Left hindlimb (tissue), 1 donor: ENCODE data around the gene EPB41L2.
A peak's percentile ranks its signal among the peaks of the same experiment; 100 is the strongest.
"Not testable (repeated sequence)": the region's sequence is repeated elsewhere in the genome, so short reads cannot be mapped to it uniquely, and the experiment has no call there.

Experiments
- DNase-seq: peaks from one replicate; pipeline ENCODE4 v3.0.0-alpha.2; 2018

The EPB41L2 gene

DNA sequence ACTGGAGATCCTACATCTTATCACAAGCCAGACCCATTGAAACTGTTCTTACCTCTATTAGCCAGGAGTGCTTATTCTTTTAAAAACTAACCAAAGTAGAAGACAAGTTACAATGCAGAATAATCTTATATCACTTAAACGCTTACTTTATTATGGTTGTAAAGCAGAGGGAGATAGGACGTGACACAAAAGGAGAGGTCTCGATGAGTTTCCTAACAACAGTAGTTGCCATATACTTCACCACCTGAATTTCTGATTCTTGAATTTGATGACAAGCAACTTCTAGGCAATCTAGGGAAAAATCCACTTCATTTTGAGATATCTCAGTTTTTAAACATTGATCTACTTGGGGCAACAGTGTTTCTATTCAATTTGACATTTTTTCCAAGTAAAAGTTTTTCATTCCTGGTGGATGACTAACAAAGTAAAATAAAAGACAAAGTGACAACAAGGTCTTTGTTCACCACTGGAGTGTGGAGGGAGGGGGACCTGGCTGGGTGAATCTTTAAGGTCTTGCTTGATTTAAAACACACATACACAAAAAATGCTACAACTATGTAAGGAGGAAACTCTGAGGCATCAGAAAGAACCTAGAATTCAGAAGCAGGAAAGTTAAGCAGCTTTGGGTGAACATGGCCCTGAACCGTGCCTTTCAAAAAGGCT lies 125.0 kb downstream of the EPB41L2 start:
- DNase-seq = no peak

DNA sequence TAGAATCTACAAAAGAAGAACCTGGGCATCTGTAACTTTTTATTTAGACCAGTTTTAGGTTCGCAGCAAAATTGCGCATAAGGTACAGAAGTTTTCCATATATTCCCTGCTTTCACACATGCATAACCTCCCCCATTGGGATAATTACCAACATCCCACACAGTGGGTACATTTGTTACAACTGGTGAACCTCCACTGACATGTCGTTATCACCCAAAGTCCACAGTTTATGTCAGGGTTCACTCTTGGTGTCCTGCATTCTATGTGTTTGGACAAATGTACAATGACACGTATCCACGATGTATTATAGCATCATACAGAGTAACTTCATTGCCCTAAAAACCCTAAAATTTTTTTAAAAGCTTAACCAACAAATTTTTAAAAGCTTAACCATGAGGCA lies 126.1 kb downstream of the EPB41L2 start:
- DNase-seq = no peak

DNA sequence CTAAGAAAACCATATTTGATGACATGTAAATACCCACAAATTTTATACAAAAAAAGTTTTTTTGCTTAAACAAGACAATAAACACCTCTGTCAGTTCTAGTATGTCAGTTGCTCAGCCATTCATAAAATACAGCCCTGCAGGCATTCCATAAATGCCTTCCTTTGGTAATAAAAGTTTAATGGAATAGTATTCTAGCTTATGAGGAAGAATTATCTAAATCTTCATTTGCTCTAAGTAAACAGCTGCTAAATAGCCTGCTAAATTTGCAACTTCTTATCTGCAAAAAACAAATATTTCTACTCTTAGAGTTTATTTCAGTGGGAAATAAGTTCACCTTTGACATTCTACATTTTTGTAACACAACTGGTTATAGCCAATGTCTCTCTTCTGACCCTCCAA lies 127.1 kb downstream of the EPB41L2 start:
- no peak for DNase-seq

DNA sequence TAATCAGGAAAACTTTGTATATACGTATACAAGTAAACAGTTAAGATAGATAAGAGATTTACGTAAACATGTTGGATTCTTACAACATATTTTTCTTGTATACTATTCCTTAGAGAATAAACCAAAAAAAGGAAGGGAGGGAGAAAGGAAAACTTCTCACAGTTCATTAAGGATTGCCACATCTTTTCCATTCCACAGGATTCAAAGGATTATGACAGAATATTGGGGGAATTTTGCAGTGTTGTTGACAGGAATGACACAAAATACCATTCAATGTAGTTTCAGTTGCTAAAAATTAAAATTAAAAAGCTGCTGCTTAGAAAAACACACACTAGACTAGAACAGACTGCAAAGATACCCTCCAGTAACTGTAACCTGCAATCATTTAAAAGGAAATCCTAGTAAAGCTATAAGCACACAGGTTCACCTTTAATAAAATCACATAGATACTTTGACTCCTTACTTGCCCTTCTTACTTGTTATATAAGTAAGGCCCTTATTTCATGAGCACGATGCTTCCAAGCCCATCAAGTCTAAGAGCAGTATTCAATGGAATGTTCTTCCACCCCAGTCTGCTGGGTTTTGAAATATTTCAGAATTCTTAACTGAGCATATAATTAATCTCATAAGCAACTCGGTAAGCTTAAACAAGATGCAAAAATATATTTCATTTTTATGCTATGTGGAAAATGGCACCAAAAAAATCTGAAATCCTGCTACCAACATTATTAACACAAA lies 128.0 kb downstream of the EPB41L2 start:
- no peak for DNase-seq

DNA sequence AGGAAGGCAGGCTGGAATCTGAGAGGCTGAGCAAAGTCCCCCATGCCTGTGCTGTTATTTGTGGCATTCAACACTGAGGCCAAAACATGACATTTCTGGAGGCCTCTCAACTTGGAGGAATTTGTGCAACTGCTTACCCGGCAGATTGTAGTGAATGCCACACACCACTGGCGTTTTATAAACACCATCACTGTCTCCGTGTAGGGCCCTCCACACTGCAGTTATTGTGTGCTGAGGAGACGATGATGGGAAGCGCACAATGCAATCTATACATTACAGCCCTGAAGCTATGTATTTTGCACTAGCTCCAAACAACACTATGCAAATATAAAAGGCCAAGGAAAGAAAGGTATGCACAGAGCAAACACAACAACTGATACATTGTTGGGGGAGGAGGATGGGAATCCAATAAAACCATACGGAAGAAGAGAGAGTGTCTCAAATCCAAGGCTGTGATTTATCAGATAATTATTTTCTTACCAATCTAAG lies 129.3 kb downstream of the EPB41L2 start:
- peak; percentile 64 for DNase-seq

DNA sequence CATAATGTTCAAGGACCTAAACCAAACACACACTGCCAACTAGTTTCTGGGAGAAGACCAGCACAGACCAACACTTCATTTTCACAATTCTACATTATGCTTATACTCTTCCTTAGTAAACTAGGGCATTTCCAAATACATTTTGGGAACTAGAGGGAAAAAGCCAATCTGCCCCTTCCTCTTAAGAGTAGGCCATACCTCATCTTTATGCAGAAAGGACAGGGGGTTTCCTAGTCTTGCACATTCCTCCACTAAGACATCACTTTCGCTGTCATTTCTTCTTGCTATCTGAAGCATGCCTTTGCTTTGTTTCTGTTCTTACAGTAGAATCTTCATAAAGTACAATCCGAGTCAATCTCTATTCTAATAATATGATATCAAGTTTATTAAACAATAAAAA lies 130.1 kb downstream of the EPB41L2 start:
- no peak for DNase-seq

DNA sequence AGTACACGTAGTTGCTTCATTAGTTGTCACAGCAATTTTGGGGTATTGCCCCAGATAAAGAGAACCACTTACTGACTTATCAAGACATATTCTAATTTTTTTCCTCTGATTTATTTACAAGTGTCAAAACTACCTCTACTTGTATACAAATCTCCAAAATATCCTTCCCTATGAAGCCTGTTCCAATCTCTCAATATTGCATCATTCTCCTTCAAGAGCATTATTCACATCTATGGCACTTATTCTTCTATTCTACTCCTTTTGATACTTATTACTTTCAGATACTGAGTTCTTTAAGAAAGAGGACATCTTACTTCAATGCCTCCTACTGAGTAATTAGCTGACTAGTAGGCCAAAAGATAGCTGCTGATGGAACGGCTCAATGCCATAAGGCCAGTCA lies 130.6 kb downstream of the EPB41L2 start:
- DNase-seq = no peak

DNA sequence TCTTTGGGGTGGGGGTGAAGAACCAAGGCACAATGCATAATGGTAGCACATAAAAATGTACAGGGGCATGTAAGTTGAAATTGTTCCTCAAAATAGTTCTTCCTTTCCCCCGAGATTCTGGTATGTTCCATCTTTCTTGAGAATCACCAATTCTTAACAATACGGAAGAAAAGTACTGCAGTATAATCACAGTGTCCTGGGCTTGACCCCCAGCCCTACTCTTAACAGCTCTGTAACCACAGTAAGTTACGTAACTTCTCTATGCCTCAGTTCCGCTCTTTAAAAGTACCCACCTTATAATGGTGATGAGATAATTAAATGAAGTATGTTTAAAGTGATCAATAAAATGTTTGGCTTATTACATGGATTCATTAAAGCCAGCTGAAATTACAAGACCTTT lies 131.4 kb downstream of the EPB41L2 start:
- DNase-seq = no peak

DNA sequence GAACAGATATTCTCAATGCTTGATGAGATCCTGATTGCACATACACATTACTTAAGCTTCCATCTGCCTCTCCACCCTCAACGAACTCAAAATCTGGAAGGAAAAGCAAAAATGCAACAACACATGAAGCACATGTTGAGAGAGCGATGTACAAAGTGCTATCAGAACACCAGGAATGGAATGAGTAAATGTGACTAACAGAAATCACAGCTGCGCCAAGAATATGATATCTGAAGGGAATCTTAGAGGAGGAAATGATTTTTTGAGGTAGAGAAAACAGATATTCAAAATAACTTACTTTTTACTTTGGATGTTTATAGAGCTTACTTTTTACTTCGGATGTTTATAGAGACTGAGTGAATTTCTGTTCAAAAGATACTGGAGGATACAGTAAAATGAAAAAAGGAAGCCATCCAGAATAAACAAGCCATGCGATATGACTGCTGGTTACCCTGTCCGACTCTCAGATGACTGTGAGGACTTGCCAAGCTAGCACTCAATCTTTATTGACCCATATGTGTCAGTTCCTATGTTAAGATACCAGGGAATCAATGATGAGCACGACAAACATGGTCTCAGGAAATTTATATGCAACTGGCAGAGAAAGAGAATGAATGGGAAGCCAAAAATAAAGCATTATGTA lies 133.9 kb downstream of the EPB41L2 start:
- DNase-seq = no peak

DNA sequence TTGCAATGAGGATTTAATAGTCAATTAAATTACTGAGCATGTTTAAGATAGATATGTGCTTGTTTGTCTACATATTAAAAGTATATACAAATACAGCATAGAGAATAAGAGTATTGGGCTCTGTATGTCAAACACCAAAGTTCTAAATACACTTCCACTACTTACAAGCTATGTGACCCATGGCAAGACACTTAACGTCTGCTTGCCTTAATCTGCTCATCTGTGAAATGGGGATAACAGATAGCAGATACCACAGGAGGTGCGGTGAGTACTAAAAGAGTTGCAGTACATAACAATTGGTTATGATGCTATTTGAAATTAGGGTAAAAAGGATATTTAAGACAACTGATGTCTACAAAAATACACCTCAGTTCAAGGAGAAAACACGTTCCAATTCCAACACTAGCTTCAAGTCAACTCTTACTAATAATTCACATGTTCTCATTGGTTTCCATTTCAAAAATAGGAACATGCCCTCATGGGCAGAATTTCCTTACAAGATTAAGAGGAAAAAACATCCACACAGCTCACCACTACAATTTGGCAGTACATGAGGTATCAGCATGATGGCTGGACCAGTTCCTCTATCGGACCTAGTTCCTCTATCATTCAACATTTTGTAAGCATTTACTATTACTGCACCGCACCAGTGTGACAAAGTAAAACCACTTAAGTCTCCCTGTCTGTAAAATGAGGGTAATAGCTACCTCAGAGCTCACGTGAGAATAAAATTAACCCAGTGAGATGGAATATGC lies 134.7 kb downstream of the EPB41L2 start:
- no peak for DNase-seq

DNA sequence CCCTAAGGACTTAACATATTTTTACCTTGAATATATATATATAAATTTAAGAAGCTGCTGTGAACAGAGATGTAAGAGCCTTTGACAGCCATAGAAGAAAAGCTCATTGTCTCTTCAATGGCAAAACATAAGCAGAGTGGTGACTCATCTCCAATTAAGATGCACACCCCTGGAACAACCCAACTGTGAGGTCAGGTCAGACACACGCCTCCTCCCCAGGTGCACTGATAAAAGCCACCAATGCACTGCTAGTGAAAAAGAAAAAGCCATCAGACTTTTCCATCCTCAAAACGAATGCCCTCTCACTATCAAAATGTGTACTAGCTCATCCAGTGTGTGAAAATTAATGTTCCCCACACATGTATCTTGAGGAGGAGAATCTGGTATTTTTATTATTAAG lies 135.7 kb downstream of the EPB41L2 start:
- no peak for DNase-seq

DNA sequence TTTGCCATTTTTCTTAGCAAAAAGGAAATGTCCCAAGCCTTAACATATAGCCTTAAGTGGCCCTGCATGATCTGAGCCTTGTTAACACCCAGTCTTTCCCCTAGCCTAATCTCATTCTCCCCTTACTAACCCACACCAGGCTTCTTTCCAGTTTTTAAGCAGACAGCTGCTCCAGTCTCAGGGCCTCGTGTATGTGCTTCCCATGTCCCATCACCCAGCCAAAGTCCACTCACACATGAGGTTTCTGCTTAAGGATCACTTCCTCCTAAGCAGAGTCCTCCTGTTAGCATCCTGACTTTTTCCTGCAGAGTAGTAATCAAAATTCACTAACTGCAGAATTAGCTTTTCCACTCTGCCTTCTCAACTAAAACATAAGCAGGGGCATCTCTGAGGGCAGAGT lies 139.7 kb downstream of the EPB41L2 start:
- no peak for DNase-seq

DNA sequence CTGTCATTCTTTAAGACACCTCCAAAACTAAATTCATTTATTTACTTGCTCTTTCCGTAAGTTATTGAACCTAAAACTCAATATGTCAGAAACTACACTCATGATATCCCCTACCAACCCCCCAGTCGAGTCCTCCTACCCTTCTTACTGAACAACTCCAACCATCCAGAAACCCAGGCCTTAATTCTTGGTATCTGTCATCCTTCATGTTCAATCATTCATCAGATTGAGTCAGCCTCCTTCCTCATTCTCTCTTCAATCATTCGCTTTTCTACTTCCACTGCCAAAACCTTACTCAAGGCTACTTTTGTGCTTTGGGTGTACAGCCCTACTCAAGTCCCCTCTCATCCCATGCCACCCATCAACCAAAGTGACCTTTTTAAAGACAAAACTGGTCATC lies 140.1 kb downstream of the EPB41L2 start:
- no peak for DNase-seq

DNA sequence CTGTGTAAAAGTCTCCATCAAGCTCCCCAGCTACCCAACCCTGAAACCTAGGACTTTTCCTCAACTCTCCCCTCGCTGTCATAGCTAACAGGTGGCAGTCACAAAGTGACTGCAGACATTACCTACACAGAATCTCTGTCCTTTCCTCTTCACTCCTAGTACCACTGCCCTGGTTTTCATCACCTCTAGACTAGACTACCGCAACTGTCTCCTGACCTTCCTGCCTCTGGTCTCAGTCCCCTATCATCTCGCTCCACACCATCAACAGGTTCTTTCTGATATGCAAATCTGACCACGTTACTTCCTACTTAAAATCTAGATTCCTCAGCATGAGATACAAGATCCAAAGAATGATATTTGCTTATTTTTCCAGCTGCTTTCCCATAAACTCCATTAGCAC lies 142.1 kb downstream of the EPB41L2 start:
- no peak for DNase-seq

DNA sequence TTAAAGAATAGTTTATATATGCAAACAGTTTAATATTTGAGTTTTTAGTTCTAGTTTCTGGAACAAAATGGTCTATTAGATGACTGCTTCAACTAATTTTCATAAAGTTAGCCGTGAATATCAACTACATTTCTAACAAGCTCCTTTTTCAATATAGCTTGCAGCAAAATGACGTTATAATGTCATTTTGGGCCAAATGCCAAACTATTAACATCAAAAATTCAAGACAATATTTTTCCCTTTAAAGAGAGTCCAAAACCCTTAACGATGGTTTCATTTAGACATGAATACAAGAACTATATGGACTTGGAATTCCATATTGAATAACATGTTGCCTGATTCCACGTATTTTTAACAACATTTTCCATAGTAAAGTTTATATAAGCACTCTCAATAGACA lies 144.9 kb downstream of the EPB41L2 start:
- no peak for DNase-seq

DNA sequence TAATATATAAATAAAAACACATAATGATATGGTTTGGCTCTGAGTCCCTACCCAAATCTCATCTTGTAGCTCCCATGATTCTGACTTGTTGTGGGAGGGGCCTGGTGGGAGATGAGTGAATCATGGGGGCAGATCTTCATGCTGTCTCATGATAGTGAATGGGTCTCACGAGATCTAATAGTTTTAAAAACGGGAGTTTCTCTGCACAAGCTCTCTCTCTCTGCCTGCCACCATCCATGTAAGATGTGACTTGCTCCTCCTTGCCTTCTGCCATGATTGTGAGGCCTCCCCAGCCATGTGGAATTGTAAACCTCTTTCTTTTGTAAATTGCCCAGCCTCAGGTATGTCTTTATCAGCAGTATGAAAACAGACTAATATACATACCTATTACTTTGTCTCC lies 147.4 kb downstream of the EPB41L2 start:
- not testable (repeated sequence) for DNase-seq

DNA sequence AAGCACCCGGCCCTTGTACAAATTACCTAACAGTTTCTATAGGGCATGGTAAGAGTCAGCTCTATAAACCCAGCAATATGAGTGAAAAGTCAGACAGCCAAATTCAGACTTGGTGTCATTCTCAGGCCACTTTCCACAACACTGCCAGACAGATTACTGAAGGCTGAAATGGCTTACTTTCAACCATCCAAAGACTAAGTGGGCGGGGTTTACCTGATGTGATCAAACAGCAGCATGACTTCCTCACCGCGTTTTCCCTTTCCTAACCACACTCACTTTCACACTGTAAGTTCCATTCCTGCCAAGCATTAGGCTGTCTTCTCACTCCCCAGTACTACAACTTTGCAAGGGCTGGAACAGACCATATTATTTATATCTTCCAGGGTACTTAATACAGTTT lies 149.9 kb downstream of the EPB41L2 start:
- no peak for DNase-seq

DNA sequence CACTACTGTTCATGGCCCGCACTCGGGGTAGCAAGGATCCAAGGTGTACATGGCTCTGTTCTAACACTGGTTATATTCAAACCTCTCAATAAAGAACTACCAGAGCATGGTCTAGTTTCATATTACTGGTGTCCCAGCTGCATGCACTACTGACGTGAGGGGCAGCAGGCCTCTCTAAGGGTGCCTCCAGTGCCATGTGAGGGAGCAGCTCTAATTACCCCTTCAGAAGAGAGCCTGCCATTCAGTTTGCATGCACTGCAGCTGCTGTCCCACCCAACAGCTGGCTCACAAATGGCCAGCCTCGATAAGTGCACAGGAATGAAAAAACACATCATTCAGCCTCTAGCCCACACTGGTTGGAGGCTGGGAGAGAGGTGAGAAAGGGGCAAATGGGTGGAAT lies 150.6 kb downstream of the EPB41L2 start:
- peak; percentile 67 for DNase-seq

DNA sequence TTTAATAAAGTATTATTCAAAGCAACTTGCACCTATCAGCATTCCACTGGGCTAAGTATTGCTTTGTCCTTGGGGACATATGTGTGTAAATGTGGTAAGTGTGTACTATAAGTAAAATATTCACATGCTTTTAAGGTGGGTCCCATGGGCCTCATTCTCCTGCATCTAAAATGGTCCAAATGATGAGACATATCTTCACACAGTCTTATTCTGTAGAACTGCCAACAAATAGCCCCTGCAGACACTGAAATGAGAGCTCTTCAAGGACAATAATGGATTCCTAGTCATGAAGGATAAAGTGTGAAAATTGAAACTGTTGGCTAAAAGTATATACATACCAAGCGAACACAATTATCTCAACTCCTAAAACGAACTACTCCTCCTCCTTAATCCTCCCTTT lies 154.1 kb downstream of the EPB41L2 start:
- DNase-seq = no peak

DNA sequence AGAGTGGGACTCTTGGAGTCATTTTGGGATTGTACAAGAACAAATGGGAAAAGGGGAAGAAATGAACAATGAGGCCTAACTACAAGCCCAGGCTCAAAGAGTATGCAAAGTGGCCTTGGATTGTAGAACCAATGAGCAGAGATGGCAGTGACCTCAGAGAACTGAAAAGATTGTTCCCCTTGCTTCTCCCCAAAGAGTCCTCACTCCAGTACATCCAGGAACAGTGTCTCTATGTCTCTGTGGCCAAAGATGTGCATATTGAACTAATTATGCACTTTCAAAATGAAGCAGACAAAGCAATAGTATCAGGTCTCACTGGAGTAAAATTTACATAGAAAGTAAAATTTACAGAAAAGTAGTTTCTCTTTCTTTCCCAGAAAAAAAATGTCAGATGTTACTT lies 154.9 kb downstream of the EPB41L2 start:
- DNase-seq = no peak

DNA sequence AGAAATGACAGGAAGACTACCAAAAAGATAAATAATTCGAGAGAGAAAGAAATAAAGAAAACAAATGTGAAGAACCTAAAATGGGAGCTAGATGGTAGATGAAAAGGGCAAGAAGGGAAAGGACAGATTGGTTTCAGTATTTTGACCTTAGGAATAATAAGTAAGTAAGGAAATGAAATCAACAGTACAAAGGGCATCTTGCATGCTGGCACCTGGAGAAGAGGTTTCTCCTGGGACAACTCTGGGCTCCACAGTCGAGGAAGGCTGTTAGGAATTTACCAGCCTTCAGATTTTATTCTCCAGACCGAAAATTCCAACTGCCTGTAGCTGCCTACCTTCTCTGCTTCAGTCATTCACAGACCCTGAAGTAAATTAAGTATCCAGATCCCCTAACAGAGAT lies 155.4 kb downstream of the EPB41L2 start:
- no peak for DNase-seq

DNA sequence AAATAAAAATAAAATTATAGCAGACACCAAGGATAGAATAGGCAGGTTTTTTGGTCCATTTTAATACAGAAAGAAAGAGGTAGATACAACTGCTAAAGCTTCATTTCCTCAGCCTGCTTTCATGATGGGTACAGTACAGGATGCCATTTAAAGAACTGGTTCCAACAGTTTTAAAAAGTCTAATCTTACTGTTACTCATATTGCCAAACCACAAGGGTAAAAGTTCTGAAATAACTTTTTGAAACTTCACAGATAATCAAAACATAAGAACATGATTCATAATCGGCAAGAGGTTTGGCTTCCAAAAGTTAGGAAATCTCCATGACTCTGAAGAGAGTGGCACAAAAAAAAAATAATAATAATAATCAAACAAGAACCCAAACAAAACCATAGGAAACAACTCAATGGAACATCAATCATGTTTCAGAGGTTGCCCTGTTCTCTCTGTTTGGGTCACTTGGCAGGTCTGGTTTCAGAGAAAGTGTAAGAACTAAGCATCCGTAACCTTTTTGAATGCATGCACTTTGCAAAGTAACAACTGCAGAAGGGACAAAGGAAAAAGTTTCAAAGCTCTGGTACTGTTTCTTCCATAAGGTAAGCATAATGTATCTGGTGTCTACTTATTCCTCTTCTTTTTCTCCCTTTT lies 156.2 kb downstream of the EPB41L2 start:
- no peak for DNase-seq

DNA sequence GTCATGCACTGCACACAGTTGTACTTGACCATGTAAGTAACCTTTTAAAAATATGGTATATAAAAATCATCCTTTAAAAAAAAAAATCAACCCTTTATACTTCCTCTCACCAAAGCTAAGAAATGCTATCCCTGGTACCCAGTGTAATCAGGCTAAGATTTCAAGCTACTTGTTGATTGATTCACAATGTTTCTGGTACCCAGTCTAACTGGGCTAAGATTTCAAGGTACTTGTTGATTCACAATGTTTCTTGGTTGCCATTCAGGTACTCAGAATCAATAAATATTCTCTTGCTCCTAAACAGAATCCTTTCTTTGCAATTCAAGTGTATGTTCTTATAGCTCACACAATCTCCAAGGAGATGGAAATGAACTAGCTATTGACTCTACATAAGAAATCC lies 159.4 kb downstream of the EPB41L2 start:
- no peak for DNase-seq
